Left lung (tissue), 10 donors: ENCODE results near the gene GMEB2. TPM values are rescaled to one million over a fixed set of nuclear protein-coding genes. Genes with fewer than 3 reads are reported as not detected.

Experiments
- ATAC-seq: fragments of 200-7000 bp; cut with Tn5 transposase; one replicate; pipeline ENCODE4 v1.9.1; 2020; ENCODE audit warnings: moderate library complexity
- DNase-seq, 4 donors: peaks; one replicate each; pipeline ENCODE4 v3.0.0-alpha.2; 2013 to 2020
- H3K27ac ChIP-seq, 2 donors: fragments of 200-600 bp; sonication (generic) in 1 of 2; one replicate each; pipeline versions ENCODE4 v1.5.0 to v1.8.0; 2020 to 2021
- H3K27me3 ChIP-seq, 2 donors: fragments of 200-600 bp; sonication (generic) in 1 of 2; one replicate each; pipeline versions ENCODE4 v1.5.0 to v1.8.0; 2020 to 2021
- H3K36me3 ChIP-seq, 2 donors: fragments of 200-600 bp; sonication (generic) in 1 of 2; one replicate each; pipeline versions ENCODE4 v1.5.0 to v1.8.0; 2020 to 2021
- H3K4me1 ChIP-seq, 2 donors: fragments of 200-600 bp; one replicate each; pipeline ENCODE4 v1.8.0; 2021
- H3K4me3 ChIP-seq, 2 donors: fragments of 200-600 bp; sonication (generic) in 1 of 2; one replicate each; pipeline versions ENCODE4 v1.5.0 to v1.8.0; 2020 to 2021; ENCODE audit warnings: mild to moderate bottlenecking in 1 of 2
- H3K9me3 ChIP-seq, 2 donors: fragments of 200-600 bp; sonication (generic) in 1 of 2; one replicate each; pipeline versions ENCODE4 v1.5.0 to v1.8.0; 2020 to 2021
- intact Hi-C, 2 donors: fragments of 100-400 bp; cut with DNase I; formaldehyde crosslinking; loops; one replicate each; pipeline versions ENCODE4 v1.11.2 to v1.14.2; 2022
- polyA plus RNA-seq, 6 donors: library from polyadenylated mRNA; unstranded; fragments of 120-200 nt; gene quantifications; one replicate each; pipeline ENCODE4 v1.2.1, GENCODE V29; 2013; ENCODE audit not compliant: insufficient read length in 6 of 6
- total RNA-seq, 2 donors: library from RNA; stranded (reverse); fragmentation: NEBNext Ultra II Directional; extraction: Animal tissue kit (Norgen Biotek cat#: 25700); gene quantifications; one replicate each; pipeline ENCODE4 v1.2.1, GENCODE V29; 2021
- TF ChIP-seq, protein P1 (sequence below), 2 donors: fragments of 200-600 bp; sonication (generic) in 1 of 2; IDR thresholded peaks; one replicate each; pipeline versions ENCODE4 v1.5.0 to v1.8.0; 2021; ENCODE audit warnings: antibody characterized with exemption in 2 of 2
- donor health status: DM: no; HTN: yes; CAD: no.
- donor health status: DM: no; HTN: no; CAD: no.

GMEB2 gene
- total and polyA plus RNA-seq, 8 donors: 8.1 to 12.4 (median 10.2) TPM

DNA sequence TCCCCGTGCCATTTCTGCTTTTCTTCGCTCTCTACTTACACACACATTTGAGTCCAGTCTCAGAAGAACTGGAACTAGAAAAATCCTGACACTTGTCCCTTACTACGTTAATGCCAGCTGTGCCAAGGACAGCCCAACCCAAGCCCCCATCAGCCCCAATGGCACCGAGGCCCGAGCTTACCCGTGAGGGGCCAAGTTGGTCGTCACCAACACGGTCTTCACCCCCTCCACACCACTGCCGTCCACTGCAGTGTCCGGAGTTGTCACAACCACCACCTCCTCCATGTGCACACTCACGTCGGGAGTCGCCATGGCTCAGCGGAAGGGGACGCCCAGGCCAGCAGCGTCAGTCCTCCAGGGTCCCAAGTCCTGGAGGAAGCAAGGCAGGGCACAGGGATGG lies 7.8 kb downstream of the GMEB2 start:
- Histone ChIP-seq H3K4me1 (peaks cover 0 to 3% of the 10 kb centered on the region in 2 donors), H3K4me3 (no peak overlapping the region), H3K27ac (no peak overlapping the region), H3K27me3 (no peaks in the 10 kb centered on the region), H3K36me3 (peaks cover 0 to 56% of the 10 kb centered on the region in 2 donors), H3K9me3 (no peaks in the 10 kb centered on the region)
- DNase-seq (peak in 1 of 4 donors; percentile 64), ATAC-seq (no peak)
- TF ChIP-seq, protein P1, sequence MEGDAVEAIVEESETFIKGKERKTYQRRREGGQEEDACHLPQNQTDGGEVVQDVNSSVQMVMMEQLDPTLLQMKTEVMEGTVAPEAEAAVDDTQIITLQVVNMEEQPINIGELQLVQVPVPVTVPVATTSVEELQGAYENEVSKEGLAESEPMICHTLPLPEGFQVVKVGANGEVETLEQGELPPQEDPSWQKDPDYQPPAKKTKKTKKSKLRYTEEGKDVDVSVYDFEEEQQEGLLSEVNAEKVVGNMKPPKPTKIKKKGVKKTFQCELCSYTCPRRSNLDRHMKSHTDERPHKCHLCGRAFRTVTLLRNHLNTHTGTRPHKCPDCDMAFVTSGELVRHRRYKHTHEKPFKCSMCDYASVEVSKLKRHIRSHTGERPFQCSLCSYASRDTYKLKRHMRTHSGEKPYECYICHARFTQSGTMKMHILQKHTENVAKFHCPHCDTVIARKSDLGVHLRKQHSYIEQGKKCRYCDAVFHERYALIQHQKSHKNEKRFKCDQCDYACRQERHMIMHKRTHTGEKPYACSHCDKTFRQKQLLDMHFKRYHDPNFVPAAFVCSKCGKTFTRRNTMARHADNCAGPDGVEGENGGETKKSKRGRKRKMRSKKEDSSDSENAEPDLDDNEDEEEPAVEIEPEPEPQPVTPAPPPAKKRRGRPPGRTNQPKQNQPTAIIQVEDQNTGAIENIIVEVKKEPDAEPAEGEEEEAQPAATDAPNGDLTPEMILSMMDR (IDR thresholded peaks at IDR 0.05): no peak
- intact Hi-C loops: no loop called here

DNA sequence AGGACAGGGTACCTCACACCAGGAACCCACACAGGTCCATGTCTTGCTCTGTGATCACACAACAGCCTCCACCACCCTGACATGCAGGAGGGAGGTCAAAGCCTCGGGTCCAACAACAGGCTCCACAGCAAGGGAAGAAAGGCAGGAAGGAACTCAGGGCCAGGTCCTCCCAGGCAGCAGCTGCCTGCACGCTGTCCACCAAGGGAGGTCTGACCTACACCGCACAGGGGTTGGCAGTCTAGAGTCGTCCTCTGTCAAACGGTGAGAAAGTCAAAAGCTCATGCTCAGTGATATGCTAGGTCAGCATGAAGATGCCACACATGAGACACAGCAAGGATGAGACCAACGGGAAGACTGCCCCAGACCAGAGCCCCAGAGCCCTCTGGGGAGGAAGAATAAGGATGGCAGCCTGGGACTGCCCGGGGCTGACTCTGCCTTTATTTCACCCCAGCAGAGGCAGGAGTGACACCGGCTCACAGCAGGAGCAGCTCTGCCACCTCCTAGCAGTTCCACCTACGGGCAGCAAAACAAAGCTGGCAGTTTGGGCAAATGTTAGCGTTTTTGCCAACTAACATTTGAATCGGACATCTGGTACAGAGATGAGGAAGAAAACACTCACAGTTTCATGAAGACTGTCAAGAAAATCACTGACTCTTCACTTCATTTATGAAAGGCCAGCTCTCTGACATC lies 8.5 kb downstream of the GMEB2 start:
- intact Hi-C loops: no loop called here
- H3K27ac ChIP-seq: no peak overlapping the region
- peak in 2 of 4 donors; percentile 6 to 10 for DNase-seq
- peaks cover under 1 to 3% of the 10 kb centered on the region in 2 donors for H3K4me1 ChIP-seq
- peaks cover 0 to 60% of the 10 kb centered on the region in 2 donors for H3K36me3 ChIP-seq
- TF ChIP-seq, protein P1 (IDR thresholded peaks at IDR 0.05): no peak
- no peaks in the 10 kb centered on the region for H3K27me3 ChIP-seq
- no peak overlapping the region for H3K4me3 ChIP-seq
- no peaks in the 10 kb centered on the region for H3K9me3 ChIP-seq
- no peak for ATAC-seq

DNA sequence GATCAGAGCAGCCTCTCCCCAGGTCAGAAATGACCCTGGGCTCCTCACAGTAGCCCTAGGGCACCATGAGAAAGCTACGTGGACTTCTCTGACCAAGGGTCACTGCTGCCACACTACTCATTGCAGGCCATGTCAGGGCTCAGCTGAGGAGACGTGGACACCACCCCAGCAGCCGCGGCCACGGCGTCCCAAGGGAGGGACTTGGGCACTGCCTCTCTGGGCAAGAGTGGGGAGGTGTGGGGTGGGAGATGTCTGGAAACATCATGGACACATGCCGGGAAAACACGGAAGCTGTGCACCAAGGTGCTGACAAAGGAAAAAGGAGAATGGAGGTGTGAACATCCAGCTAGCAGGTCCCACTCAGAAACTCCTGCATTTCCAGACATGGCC lies 9.0 kb downstream of the GMEB2 start:
- peaks cover 3 to 6% of the 10 kb centered on the region in 2 donors for H3K4me1 ChIP-seq
- H3K27me3 ChIP-seq: no peaks in the 10 kb centered on the region
- TF ChIP-seq, protein P1 (IDR thresholded peaks at IDR 0.05): no peak
- H3K27ac ChIP-seq: no peak overlapping the region
- no peak overlapping the region for H3K4me3 ChIP-seq
- intact Hi-C loops: no loop called here
- peak in 1 of 4 donors; percentile 55 for DNase-seq
- no peaks in the 10 kb centered on the region for H3K9me3 ChIP-seq
- H3K36me3 ChIP-seq: peaks cover 0 to 60% of the 10 kb centered on the region in 2 donors
- ATAC-seq: no peak

DNA sequence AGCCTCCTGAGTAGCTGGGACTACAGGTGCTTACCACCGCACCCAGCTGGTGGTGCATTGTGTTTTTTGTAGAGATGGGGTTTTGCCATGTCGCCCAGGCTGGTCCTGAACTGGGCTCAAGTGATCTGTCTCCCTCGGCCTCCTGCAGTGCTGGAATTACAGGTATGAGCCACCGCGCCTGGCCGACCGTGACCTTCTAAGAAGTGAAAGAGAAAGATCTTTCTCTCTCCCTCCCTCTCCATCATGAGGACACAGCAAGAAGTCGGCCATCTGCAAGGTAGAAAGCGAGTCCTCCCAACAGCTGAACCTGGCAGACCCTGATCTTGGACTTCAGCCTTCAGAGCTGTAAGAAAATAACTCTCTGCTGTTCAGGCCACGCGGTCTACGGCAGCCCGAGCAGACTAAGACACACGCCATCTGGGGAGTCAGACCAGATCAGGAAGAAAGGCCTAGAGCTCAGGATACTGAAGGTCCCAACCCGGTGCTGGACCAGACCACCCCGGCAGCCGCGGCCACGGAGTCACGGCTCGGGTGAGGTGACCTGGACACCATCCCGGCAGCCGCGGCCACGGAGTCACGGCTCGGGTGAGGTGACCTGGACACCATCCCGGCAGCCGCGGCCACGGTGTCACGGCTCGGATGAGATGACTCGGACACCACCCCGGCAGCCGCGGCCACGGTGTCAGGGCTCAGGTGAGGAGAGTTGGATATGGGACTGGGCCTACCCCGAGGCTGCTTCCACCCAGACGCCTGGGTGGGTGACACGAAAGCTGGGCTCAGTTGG lies 9.6 kb downstream of the GMEB2 start:
- intact Hi-C loops: no loop called here
- H3K36me3 ChIP-seq: peaks cover 0 to 58% of the 10 kb centered on the region in 2 donors
- DNase-seq (peak in 1 of 4 donors; percentile 77), ATAC-seq (no peak)
- no peak overlapping the region for H3K4me3 ChIP-seq
- TF ChIP-seq, protein P1 (IDR thresholded peaks at IDR 0.05): no peak
- peaks cover 3 to 12% of the 10 kb centered on the region in 2 donors for H3K4me1 ChIP-seq
- no peak overlapping the region for H3K27ac ChIP-seq
- no peaks in the 10 kb centered on the region for H3K9me3 ChIP-seq
- H3K27me3 ChIP-seq: no peaks in the 10 kb centered on the region
